Vagina (tissue), 2 donors: ENCODE measurements around the gene PPP1R12C. TPM values are rescaled to one million over a fixed set of nuclear protein-coding genes. Genes with fewer than 3 reads are reported as not detected.

Source experiments
- DNase-seq, 2 donors: peaks; one replicate each; pipeline ENCODE4 v3.0.0-alpha.2; 2017; ENCODE audit errors: extremely low spot score in 2 of 2
- H3K27ac ChIP-seq: fragments of 200-600 bp; sonication (generic); one replicate; pipeline ENCODE4 v1.5.1; 2019
- H3K27me3 ChIP-seq: fragments of 200-600 bp; sonication (generic); one replicate; pipeline ENCODE4 v1.5.1; 2019
- H3K36me3 ChIP-seq, 2 donors: fragments of 200-600 bp; sonication (generic); one replicate each; pipeline ENCODE4 v1.5.1; 2017 to 2019
- H3K4me1 ChIP-seq: fragments of 200-600 bp; sonication (generic); one replicate; pipeline ENCODE4 v1.5.1; 2019
- H3K4me3 ChIP-seq, 2 donors: fragments of 200-600 bp; sonication (generic); 1 replicate in 1 of 2; 2 replicates in 1 of 2; pipeline ENCODE4 v1.5.1; 2016 to 2019
- H3K9me3 ChIP-seq: fragments of 200-600 bp; sonication (generic); one replicate; pipeline ENCODE4 v1.5.1; 2019
- CTCF ChIP-seq, 3 experiments: fragments of 450-650 bp in 2 of 3; fragments of 200-600 bp in 1 of 3; sonication (generic) in 1 of 3; IDR thresholded peaks; one replicate each; pipeline ENCODE4 v1.5.1; 2017 to 2019; ENCODE audit warnings: antibody characterized with exemption in 3 of 3, mild to moderate bottlenecking in 2 of 3, moderate library complexity in 2 of 3
- POLR2A ChIP-seq, 2 donors: fragments of 450-650 bp; IDR thresholded peaks; one replicate each; pipeline ENCODE4 v1.6.1; 2017; ENCODE audit warnings: antibody characterized with exemption in 2 of 2, mild to moderate bottlenecking in 2 of 2, moderate library complexity in 2 of 2
- POLR2AphosphoS5 ChIP-seq, 2 donors: sonication (generic); formaldehyde crosslinking; IDR thresholded peaks; one replicate each; pipeline ENCODE4 v1.9.0; 2017; ENCODE audit warnings: antibody characterized with exemption in 2 of 2, mild to moderate bottlenecking in 2 of 2, low read depth in 1 of 2; ENCODE audit not compliant: insufficient read depth in 1 of 2
- intact Hi-C: fragments of 100-400 bp; cut with DNase I; formaldehyde crosslinking; loops from one replicate; pipeline ENCODE4 v1.15.1; 2023
- microRNA-seq: library from miRNA; unstranded; fragments of <30 nt; microRNA quantifications from one replicate; pipeline ENCODE4, GENCODE V29; 2017; ENCODE audit warnings: borderline number of aligned reads, borderline replicate concordance
- small RNA-seq: library from RNA; depleted of rRNA; stranded (forward); fragments of <200 nt; gene quantifications from one replicate; pipeline ENCODE3, GENCODE V24; 2016
- total RNA-seq: library from RNA; depleted of rRNA; stranded (reverse); fragments of >200 nt; gene quantifications from one replicate; pipeline ENCODE4 v1.2.3, GENCODE V29; 2016

Gene PPP1R12C
- total RNA-seq, 1 donor from 2014 or later: 108 TPM

- Histone ChIP-seq H3K4me3 (no peak overlapping the region), H3K36me3 (peaks cover 0 to 31% of the 10 kb centered on the region in 2 donors), H3K27me3 (no peaks in the 10 kb centered on the region), H3K27ac (no peak overlapping the region), H3K4me1 (no peaks in the 10 kb centered on the region), H3K9me3 (no peaks in the 10 kb centered on the region)
- intact Hi-C loops: no loop called here
- TF ChIP-seq POLR2A (IDR thresholded peaks at IDR 0.05) (no peak), POLR2AphosphoS5 (IDR thresholded peaks at IDR 0.05; ENCODE audit: insufficient read depth in 1 of 2, low read depth in 1 of 2) (no peak), CTCF (IDR thresholded peaks at IDR 0.05) (no peak)
- no peak for DNase-seq
Observed at GRCh38 chr19:55042688-55043087, 74.7 kb downstream of the PPP1R12C start.

- H3K36me3 ChIP-seq: peaks cover 0 to 27% of the 10 kb centered on the region in 2 donors
- H3K9me3 ChIP-seq: no peaks in the 10 kb centered on the region
- intact Hi-C loops: no loop called here
- H3K4me1 ChIP-seq: no peaks in the 10 kb centered on the region
- TF ChIP-seq CTCF (IDR thresholded peaks at IDR 0.05) (no peak), POLR2A (IDR thresholded peaks at IDR 0.05) (no peak), POLR2AphosphoS5 (IDR thresholded peaks at IDR 0.05; ENCODE audit: insufficient read depth in 1 of 2, low read depth in 1 of 2) (no peak)
- no peak overlapping the region for H3K4me3 ChIP-seq
- no peak overlapping the region for H3K27ac ChIP-seq
- no peak for DNase-seq
- no peaks in the 10 kb centered on the region for H3K27me3 ChIP-seq
Observed at GRCh38 chr19:55042344-55042678, 75.1 kb downstream of the PPP1R12C start.

- no peak for DNase-seq
- peaks cover 0 to 22% of the 10 kb centered on the region in 2 donors for H3K36me3 ChIP-seq
- intact Hi-C loops: no loop called here
Observed at GRCh38 chr19:55041627-55042343, 75.7 kb downstream of the PPP1R12C start.

GRCh38 chr19:55041244-55041626 lies 76.2 kb downstream of the PPP1R12C start:
- no peaks in the 10 kb centered on the region for H3K9me3 ChIP-seq
- TF ChIP-seq POLR2AphosphoS5 (IDR thresholded peaks at IDR 0.05; ENCODE audit: insufficient read depth in 1 of 2, low read depth in 1 of 2): no peak
- no peak for TF ChIP-seq CTCF (IDR thresholded peaks at IDR 0.05)
- no peak for TF ChIP-seq POLR2A (IDR thresholded peaks at IDR 0.05)
- no peaks in the 10 kb centered on the region for H3K4me1 ChIP-seq
- H3K36me3 ChIP-seq: peaks cover 0 to 19% of the 10 kb centered on the region in 2 donors
- no peak for DNase-seq
- intact Hi-C loops: no loop called here
- H3K27ac ChIP-seq: no peak overlapping the region
- H3K27me3 ChIP-seq: no peaks in the 10 kb centered on the region
- no peak overlapping the region for H3K4me3 ChIP-seq

More at GRCh38 chr19:55041627-55042343, 75.7 kb downstream of the PPP1R12C start:
- no peak for TF ChIP-seq POLR2A (IDR thresholded peaks at IDR 0.05)
- no peak for TF ChIP-seq CTCF (IDR thresholded peaks at IDR 0.05)
- Histone ChIP-seq H3K4me3 (no peak overlapping the region), H3K9me3 (no peaks in the 10 kb centered on the region), H3K27me3 (no peaks in the 10 kb centered on the region), H3K4me1 (no peaks in the 10 kb centered on the region), H3K27ac (no peak overlapping the region)

Small RNAs within 50 kb of the gene (microRNA-seq; reads per million reads assigned to microRNA genes)
- gene MIR7975: not detected

Small RNAs within 50 kb of the gene (small RNA-seq; reads per million reads assigned to genes)
- gene MIR7975 (not detected), gene RF01210 (not detected)

Other genes with a start within 250 kb of the PPP1R12C start
- 2.2 TPM for gene FCAR, start 243.4 kb downstream of the PPP1R12C start, total RNA-seq
- 2.7 TPM for gene NCR1, start 211.5 kb downstream of the PPP1R12C start, total RNA-seq
- gene NLRP7, start 170.1 kb downstream of the PPP1R12C start, total RNA-seq: not detected
- 2.7 TPM for gene NLRP2, start 151.3 kb downstream of the PPP1R12C start, total RNA-seq
- 0.49 TPM for gene GP6, start 79.4 kb downstream of the PPP1R12C start, total RNA-seq
- 37.3 TPM for gene RDH13, start 54.5 kb downstream of the PPP1R12C start, total RNA-seq
- 180 TPM for gene EPS8L1, start 41.8 kb downstream of the PPP1R12C start, total RNA-seq
- gene TNNT1, start 31.6 kb upstream of the PPP1R12C start, total RNA-seq: 9.1 TPM
- not detected for gene TNNI3, start 40.1 kb upstream of the PPP1R12C start, total RNA-seq
- 5.6 TPM for gene DNAAF3, start 49.0 kb upstream of the PPP1R12C start, total RNA-seq
- gene SYT5, start 62.7 kb upstream of the PPP1R12C start, total RNA-seq: not detected
- gene PTPRH, start 91.9 kb upstream of the PPP1R12C start, total RNA-seq: 4.4 TPM
- 2.9 TPM for gene TMEM86B, start 111.1 kb upstream of the PPP1R12C start, total RNA-seq
- 30.4 TPM for gene PPP6R1, start 141.4 kb upstream of the PPP1R12C start, total RNA-seq
- 29.5 TPM for gene HSPBP1, start 162.5 kb upstream of the PPP1R12C start, total RNA-seq
- gene BRSK1, start 166.4 kb upstream of the PPP1R12C start, total RNA-seq: 10.1 TPM
- not detected for gene TMEM150B, start 207.7 kb upstream of the PPP1R12C start, total RNA-seq
- gene KMT5C, start 222.2 kb upstream of the PPP1R12C start, total RNA-seq: 19.2 TPM
- 5.2 TPM for gene COX6B2, start 237.1 kb upstream of the PPP1R12C start, total RNA-seq
- gene GARIN5B, start 245.6 kb upstream of the PPP1R12C start, total RNA-seq: not detected